KG1 (cell line): ENCODE data around the gene POLG2.

Experiments
- DNase-seq: peaks from one replicate; lab custom pipeline; 2025; lab: John Stamatoyannopoulos, UW

The POLG2 gene

DNA sequence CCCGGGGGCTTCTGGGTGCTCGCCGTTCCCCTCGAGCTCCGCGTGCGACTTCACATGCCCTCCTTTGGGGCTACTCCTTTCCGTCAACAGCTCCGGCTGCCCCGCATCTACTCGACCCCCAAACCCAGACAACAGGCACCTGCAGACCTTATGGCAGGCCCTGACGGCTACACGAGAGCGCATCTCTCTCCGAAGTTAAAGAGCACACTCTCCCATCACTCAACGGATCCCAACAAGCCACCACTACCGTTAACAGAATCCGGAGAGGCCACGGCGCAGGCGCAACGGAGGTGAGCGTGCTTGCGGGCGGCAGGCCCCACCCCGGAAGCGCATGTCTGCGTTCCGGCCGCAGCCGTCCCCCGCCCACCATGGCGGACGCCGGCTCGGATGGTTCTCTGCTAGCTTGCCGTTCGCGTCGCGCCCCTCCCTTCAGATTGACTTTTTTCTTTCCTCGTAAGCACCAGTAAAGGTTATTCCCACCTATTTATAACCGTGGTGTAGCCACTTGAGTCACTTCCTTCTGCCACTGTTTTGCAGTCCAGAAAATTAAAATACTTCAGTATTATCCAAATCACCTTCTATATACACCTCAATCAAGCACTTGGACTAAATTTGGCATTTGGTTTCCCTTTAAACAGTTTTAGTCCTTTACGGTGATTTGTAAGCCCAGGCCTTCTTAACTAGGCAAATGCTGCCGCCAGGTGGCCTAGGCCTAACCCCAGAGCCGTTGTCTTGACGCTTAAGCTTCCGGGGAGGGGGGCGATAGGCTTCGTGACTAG lies at the start of gene POLG2:
Gene POLG2 (minus strand): TSS at position 269 of the 779 bp plus-strand sequence. CDS start 86 bp downstream, at position 183.
- peak; percentile 88 for DNase-seq

DNA sequence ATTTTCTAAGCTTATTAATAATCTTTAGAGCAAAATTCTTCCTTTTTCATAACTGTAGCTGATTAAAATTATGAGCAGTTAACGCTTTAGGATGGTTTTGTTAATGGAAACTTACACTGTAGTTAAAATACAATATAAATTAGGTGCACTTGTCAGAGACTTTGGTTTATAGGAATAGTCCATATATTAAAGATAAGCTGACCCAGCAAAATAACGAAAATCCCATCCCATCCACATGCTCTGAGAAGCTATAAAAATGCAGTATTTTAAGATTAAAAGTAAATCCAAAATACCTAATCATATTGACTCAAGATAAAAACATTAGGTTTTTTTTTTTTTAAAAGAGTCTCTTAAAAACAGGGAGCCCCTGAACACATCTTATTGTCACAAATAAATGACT lies 47.9 kb upstream of the POLG2 start:
- DNase-seq: no peak

DNA sequence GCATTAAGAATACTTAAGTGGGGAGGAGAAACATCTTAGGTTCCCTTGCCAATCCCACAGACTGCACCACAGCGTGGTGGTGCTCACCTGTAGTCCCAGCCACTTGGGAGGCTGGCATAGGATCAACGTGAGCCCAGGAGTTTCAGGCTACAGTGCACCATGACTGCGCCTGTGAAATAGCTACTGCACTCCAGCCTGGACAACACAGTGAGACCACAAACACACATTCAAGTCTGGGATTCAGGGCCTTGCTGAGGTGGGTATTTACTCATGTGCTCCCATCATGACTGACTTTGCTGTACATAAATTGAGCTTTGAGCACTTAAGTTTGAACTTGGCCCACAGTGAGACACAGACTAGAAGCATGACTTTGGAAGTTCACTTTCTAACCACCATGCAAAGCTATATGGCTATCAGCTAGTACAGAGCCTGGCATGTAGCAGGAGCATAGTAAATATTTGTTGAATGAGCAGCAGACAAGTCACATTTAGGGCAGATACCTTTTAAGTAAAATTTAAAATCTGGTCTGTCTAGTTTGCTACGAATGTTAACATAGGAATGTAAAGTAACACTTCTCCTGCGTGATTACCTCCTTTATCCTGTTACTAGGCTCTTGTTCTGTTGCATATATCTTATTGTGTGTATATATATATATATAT lies 43.4 kb upstream of the POLG2 start:
- DNase-seq: no peak

DNA sequence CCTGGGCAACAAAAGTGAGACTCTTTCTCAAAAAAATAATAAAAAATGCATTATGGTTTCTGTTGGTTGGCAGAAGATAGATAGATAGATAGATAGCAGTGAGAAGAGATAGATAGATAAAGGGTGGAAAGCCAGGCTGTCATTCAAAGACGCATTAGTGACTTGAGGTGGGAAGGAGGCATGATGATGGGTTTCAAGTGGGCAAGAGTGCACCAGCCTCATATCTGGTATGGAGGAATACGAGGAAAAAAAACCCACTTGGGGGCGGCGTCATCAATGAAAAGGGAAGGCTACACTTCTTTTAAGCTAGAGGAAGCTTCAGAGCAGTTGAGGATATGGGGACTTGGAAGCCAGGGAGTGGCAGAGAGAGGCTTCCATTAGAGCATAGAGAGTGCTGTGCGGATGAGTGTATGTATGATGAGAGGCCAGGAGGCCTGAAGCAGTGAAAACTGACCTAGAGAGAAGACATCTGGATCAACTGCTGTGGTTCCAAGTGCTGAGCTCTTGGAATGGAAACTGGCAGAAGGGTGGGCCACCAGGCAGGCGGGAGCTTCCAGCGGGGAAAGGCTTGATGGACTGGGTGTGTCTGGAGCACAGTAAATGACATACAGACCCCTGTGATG lies 41.8 kb upstream of the POLG2 start:
- no peak for DNase-seq

DNA sequence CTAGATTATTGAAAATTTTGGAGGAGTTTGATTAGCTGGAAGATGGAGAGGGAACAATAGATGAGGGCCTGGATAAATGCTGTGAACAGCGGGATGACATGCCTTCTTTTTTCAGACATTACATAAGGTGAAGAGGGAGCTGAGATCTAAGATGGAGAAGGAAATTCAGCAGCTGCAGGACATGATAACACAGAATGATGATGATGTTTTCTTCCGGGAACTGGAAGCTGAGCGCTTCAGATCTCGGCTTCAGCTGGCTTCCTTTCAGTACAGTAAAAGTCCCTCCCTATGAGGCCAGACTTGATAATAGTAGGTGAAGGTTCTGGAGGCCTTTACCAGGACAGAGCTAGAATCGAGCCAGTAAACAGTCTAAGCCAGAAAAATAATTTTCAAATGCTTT lies 40.6 kb upstream of the POLG2 start:
- DNase-seq: no peak

DNA sequence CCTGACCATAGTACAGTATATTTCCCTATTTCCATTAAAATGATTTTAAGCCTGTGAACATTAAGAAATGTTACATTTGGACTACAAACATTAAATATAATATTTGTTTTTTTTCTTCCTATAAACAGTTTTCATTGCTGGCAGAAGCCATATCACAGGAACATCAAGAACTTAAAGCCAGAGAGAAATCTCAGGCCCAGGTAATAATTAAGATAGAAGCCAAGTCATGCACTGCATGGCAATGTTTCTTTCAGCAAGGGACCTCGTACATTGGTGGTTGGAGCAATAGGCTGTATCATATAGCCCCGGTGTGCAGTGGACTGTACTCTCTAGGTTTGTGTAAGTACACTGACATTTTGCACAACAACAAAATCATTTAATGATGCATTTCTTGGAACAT lies 40.1 kb upstream of the POLG2 start:
- DNase-seq: no peak

DNA sequence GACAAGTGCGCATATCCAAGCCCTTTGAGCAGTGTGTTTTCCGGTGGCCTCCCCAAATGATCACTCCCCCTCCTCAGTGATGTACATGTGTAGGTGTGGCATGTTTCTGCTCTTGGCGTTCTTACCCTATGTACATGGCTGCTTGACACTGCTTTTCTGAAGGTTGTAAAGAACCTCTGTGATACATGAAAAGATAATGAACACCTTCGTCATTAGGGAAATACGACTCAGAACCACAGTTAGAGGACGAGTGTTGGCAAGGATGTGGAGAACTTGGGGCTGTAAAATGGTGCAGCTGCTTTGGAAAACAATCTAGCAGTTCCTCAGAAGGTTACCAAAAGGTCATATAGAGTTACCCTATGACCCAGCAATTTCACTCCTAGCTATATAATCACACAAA lies 38.5 kb upstream of the POLG2 start:
- no peak for DNase-seq

DNA sequence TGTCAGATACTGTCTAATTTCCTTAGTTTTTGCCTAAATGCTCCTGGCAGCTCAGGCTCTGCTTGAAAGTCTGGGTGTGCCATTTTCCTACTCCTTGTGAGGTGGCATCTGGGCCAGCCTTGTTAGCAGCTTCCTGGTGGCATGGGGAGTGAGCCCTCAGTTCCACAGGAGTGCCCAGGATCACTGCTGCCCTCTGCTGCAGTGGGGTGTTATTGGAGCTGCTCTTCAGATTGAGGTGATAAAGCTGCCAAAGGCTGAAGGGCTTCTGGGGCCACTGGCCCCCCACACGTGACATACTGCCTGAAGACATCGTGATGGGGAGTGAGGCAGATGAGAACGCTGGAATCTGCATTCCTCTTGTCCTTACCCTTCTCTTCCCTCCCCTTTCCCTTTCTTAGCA lies 37.3 kb upstream of the POLG2 start:
- no peak for DNase-seq

DNA sequence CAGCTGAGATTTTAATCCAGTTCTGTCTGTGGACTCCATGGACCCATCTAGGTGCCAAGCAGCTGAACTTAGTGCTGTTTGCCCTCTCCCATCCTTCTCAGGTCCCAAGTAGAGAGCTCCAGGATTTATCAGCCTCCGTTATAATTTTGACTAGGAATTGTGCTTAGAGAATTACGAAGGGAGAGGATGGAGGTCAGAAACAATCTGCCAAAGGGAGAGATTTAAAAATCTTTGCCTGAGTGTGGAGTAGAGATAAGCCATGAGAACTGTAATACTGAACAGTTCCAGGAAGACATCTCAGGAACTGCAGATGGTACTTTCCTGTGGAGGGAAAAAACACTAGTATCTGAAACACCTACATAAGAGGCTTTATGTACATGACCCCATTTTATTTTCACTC lies 36.9 kb upstream of the POLG2 start:
- DNase-seq: no peak

DNA sequence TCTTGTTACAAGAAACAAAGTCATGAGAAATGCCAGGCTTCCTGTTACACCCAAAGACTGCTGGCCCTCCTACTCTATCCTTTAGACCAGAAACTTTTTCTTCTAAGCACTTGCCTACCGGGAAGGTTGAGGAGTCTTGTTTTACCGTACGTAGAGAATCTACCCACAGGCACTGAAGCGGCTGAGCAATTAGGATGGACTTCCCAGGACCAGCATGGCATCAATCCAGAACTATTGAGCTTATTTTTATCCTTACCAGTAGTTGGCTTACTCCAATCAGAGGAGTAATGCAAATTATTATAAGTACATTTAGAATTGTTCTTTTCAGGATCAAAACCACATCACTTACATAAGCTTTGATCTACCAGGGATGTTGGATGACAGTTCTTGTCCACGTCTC lies 35.6 kb upstream of the POLG2 start:
- DNase-seq: no peak

DNA sequence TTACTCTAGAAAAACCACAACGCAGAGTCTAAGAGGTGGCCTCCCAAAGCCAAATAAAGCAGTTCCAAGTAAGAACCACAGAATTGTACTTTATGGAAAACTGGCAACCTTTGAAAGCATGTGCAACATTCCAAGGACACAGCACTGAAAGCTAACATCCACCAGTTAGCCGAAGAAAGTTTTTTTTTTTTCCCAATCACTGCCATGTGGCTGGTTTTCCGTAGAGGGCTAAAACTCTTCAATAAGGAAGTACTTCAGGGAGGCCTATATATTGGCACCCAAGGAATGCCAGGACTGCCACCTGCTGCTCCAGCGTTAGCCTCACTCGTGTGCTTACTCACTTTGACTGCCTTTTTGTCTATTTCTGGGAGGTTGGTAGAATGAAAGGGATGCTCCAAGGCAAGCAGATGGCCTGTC lies 35.1 kb upstream of the POLG2 start:
- DNase-seq: no peak

DNA sequence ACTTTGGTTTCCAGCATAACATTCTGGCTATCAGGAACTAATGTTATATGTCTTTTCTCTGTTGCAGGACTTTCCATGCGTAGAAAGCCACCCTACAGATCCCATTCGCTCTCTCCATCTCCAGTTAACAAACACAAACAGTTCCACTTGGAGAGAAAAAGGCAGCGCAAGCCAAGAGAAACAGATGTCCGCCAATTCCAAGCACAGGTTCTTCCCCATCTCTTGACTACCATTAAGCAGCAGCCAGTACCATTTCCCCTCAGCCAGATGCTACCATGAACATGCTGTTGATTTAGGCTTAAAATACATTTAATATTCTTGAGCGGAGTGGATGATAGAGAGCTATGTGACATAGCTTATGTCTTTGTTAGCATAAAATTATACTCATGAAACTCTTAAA lies 32.4 kb upstream of the POLG2 start:
- DNase-seq: no peak

DNA sequence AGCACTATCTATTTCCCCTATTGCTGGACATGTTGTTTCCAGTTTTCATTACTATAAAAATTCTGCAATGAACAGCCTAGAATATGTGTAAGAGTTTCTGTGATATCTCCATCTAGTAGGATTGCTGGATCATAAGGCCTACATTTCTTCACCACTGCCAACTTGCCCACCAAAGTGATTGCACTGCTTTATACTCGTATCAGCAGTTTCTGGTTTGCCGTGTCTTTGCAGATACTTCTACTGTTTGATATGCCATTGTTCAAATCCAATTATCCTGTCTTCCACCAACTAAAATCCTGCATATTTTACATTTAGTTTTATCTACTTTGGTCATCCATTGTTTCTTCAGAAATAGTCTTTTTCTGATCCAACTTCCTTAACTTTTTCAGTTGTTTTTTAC lies 31.1 kb upstream of the POLG2 start:
- no peak for DNase-seq

DNA sequence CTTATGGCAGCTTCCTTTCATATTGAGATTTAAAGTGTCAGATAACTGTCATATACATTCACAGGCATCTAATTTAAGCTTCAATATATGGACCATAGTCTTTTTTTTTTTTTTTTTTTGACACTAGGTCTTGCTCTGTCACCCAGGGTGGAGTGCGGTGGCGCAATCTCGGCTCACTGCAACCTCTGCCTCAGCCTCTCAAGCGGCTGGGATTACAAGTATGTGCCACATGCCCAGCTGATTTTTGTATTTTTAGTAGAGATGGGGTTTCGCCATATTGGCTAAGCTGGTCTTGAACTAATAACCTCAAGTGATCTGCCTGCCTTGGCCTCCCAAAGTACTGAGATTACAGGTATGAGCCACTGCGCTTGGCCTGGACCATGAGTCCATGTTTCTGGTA lies 23.5 kb upstream of the POLG2 start:
- no peak for DNase-seq

DNA sequence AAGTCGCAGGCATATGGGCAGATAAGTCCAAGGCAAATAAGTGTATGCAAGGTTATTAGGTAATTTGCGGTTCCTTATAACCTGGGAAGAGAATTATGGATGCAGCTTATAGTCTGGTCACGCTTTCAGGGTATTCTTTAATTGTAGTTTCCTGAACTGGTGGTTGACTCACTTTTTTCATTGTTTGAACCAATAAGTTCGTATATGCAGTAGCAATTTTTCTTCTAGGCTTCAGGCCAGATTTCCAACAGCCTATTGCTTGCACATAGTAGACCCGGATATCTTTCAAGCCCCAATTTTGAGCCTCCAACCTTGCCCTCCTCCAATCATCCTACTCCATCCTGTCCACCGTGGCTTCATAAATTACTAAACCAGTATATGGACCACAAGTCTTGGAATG lies 22.7 kb upstream of the POLG2 start:
- DNase-seq: no peak

DNA sequence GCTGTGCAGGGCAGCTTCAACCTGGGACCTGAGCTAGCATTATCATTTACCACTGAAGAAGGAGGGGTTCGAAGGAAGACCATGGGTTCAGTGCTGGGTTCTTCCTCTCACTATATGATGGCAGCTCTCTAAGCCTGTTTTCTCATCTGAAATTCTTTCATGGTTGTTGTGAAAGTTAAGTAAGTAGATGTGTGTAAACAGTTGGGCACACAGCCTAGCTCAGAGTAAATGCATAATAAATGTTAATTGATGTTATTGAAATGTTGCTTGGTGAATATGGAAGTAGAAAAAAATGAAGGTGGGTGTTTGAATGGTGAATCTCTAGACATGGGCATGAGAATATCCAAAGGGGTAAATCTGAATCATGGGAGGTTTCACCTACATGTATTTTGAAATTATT lies 19.0 kb upstream of the POLG2 start:
- DNase-seq: no peak

DNA sequence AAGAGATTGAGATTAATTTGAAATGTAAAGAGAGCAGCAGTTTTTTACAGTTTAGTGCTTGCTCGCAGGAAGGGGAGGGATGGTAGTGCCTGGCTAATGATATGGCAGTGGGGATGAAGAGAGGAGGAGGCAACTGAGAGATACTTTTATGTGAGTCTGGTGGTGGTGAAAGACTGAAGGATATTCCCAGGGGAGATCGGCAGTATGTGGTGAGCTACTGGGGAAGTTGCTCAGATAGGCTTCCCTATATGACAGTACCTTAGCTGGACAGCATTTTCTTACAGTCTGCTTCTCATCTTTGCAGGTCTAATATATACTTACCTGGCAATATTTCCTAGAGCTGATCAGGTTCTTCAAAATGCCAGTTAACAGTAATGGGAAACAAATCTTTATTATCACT lies 18.6 kb upstream of the POLG2 start:
- no peak for DNase-seq

DNA sequence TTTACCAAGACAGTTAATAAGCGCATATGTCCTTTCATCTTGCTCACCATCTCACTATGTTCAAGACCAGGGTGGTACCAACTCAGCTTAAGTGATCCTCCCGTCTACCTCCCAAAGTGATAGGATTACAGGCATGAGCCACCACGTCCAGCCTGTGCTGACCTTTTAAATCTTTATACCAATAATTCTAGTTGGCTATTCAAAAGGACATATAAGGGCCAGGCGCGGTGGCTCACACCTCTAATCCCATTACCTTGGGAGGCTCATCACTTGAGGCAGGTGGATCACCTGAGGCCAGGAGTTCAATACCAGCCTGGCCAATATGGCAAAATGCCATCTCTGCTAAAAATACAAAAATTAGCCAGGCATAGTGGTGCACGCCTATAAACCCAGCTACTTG lies 12.3 kb upstream of the POLG2 start:
- no peak for DNase-seq

DNA sequence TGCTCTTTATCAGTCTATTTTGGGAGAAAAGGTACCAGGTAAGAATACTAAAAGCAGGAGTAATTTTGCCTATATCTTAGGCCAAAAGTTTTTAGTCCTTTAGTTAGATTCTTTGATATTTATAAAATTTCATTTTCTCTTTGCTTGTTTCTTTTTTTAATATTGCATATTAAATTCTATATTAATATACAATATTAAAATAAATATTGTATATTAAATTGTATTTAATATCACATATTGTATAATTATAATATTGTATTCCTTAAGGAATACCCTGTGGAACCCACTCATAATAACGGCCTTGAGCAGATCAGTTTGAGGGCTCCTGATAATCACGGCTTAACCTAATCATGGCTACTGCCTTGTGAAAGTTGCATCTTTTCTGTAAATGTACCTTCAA lies 11.8 kb upstream of the POLG2 start:
- DNase-seq: no peak

DNA sequence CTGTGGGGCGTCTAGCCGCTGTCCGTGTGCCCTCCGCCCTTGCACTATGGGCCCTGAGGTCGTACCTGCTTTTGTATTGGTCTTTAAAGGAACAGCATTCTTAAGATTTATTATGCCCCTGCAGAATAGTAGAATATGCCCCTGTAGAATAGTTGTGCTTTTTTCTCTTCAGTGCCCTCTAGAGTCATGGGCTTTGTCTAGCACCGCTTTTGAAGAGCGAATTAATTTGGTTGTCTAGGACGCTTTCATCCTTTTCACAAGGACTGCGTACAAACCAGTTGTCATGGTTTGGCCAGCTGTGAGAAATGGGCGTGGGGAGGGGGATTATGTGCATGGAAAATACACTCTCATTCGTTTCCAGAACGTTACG lies 10.5 kb upstream of the POLG2 start:
- DNase-seq: no peak

DNA sequence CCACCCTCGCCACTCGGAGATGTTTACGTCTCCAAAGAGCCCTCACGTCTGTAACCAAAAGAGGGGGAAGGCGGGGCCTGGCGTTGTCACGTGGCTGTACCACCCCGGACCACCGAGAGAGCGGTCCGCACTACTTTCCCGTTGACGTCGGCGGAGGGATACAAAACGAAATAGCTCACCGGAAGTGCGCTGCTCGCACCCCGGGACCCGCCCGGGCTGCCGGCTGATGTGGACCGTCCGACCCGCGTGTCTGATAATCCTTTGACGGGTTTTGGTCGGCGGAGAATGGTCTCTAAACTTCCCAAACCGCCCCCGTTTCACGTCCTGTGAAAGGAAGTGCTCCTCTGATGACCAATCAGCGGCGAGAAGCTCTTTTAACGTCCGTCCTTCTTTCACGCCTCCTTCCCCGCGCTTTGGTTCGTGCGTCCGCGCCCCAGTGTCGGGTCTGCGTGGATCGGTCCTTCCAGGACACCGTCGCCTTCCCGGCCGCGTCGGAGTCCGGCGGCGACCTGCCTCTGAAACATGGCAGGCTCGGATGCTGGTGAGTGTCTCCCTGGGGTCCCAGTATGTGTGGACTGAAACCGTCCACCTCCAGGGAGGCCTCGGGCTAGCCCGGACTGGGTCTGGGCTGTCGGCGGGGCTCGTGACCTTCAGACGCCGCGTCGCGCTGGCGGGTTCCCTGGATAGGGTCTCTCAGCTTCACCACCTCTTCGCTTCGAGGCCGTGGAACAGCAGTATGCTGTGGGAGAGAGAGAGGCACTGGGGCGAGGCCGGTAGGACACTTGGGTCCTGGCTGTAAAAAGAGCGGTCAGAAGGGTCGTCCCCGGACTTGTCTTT lies 9.9 kb upstream of the POLG2 start, which contains the start of gene CEP95:
Gene CEP95 (plus strand): TSS at position 402 of the 837 bp plus-strand sequence. CDS start 121 bp downstream, at position 523.
- DNase-seq: peak; percentile 97

DNA sequence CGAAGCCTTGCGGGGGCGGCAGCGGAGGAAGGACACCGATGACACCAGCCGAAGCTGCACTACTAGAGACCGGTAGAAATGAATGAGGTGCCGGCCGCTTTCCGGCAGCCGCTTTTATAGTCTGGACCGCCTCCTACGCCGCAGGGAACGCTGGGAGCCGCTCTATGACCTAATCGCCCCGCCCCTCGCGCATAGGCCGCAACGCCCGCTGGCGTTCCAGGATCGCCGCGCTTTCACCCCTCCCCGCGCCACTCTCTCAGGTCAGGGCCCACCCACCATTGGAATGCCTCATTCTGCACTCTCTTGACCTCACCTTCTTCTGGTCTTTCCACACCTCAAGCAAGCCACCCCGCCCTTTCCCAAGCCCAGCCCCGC lies 9.3 kb upstream of the POLG2 start, which contains the start of gene DDX5:
Gene DDX5 (minus strand): TSS at position 89 of the 375 bp plus-strand sequence. CDS start 170 bp downstream, outside the sequence.
- peak; percentile 93 for DNase-seq
